ENCODE results near the gene GAK. TPM values are rescaled to one million over a fixed set of nuclear protein-coding genes. Genes with fewer than 3 reads are reported as not detected.
"Not testable (repeated sequence)": the region's sequence is repeated elsewhere in the genome, so short reads cannot be mapped to it uniquely, and the experiment has no call there.

Gene GAK
- total RNA-seq (10 to 100 TPM; 41.8 to 59.2 TPM), polyA plus RNA-seq (ENCODE audit: insufficient read length in 2 of 2) (10 to 100 TPM; 63.0 to 78.8 TPM)
- long read RNA-seq, donor 1, partial matches to known transcripts: 0 of 3 reads
- long read RNA-seq, donor 1, other reads (novel, unspliced or antisense): 0 of 3 reads
- long read RNA-seq, donor 2, full-length matches to known transcripts: 3 of 3 reads
- long read RNA-seq, donor 2, partial matches to known transcripts: 0 of 3 reads
- long read RNA-seq, donor 2, other reads (novel, unspliced or antisense): 0 of 3 reads
- long read RNA-seq, donor 3, partial matches to known transcripts: 0 of 3 reads
- long read RNA-seq, donor 3, other reads (novel, unspliced or antisense): 0 of 3 reads
- long read RNA-seq, donor 4, partial matches to known transcripts: 0 of 1 reads
- long read RNA-seq, donor 4, other reads (novel, unspliced or antisense): 0 of 1 reads

DNA sequence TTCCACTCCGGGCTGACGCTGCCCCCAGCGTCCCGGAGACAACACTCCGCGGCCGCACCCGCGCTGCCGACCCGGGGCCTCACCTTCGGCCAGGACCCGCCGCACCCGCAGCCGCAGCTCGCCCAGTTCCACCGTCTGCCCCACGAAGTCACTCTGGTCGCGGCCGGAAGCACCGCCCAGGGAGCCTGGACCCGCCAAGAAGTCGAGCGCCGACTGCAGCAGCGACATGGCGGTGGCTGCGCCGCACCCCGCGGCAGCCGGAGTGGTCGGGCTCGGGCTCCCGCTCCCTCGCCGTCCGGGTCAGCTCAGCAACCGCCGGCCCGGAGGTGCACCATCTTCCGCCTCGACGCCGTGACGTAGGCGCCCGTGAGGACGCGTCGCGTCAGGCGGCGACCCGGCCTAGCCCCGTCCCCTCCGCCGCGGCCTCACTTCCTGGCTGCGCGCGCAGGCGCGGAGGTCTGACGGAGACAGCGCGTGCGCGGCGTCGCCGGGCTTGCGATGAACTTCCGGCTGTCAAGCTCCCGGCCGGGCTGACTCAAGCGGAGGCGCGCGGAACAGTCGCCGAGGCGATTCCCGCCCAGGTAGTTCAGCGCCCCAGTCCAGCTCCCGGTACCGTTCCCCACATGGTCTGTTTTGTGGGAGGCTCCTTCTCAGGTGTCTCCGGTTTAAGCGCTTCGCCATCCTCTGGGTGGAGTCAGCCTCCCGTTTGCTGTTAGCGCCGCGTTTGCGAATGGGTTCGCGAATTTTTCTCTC lies at the start of gene GAK, which contains the start of gene TMEM175:
TSS of gene GAK (minus strand) at position 357 of the 753 bp plus-strand sequence. CDS start at position 228, 129 bp downstream.
TSS of gene TMEM175 (plus strand) at position 501 of the 753 bp plus-strand sequence. CDS start 15,280 bp downstream, outside the sequence.
- H3K27ac ChIP-seq (ENCODE audit: low read depth, low read length): peak within 1 kb of the TSS; percentile 75
- peak; percentile 86 to 98 (median 94) for DNase-seq (ENCODE audit: low read depth in 4 of 6, low spot score in 6 of 6)
- H3K4me3 ChIP-seq (ENCODE audit: low read depth, low read length): peak within 1 kb of the TSS; percentile 86
- H3K4me1 ChIP-seq (ENCODE audit: control insufficient read depth, insufficient read depth, low read length): peaks cover 21% of the 10 kb centered on the region
- H3K27me3 ChIP-seq (ENCODE audit: control insufficient read depth, insufficient read depth, low read length): no peaks in the 10 kb centered on the region
- H3K36me3 ChIP-seq (ENCODE audit: control insufficient read depth, insufficient read depth, low read length): peaks cover 4% of the 10 kb centered on the region
- under 1% methylated on average over 99 of the region's 99 CpGs for WGBS (ENCODE audit: insufficient coverage)
- no peaks in the 10 kb centered on the region for H3K9me3 ChIP-seq (ENCODE audit: control insufficient read depth, insufficient read depth, low read length)

DNA sequence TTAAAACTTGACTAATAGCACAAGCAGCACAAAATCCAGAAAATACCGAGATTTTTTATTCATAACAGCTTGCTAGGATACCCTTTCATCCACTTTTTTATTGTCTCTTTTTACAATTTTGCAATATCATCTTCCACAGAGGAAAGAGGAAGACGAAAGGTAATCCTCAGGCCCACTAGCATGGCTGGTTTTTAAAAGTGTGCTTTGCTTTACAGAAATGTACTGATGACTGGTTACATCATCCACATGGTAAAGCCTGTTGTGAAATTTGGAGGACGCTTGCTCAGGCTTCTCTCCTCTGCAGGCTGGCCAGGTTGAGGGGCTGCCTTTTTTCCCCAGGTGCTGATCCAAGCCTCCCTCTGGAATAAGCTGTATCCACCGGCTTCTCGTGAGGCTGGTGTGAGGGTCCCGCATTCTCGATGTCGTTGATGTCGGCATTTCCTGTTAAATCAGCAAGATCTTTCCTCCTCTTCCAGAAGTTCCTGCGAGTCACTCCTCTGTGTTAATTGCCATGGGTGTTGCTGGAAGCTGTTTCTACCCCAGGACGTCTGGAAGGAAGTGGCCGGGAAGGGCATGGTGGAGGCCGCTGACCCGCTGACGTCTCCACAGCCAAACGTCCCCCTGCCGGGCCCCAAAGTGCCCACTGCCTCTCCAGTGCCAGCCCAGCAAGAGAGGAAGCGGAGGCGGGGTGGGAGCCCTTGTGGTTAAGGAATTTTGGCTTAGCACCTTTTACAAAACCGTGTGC lies 47.0 kb upstream of the GAK start:
- Histone ChIP-seq H3K27me3 (ENCODE audit: control insufficient read depth, insufficient read depth, low read length) (no peaks in the 10 kb centered on the region), H3K36me3 (ENCODE audit: control insufficient read depth, insufficient read depth, low read length) (peaks cover 28% of the 10 kb centered on the region), H3K4me1 (ENCODE audit: control insufficient read depth, insufficient read depth, low read length) (no peaks in the 10 kb centered on the region), H3K9me3 (ENCODE audit: control insufficient read depth, insufficient read depth, low read length) (no peaks in the 10 kb centered on the region), H3K27ac (ENCODE audit: low read depth, low read length) (no peak overlapping the region), H3K4me3 (ENCODE audit: low read depth, low read length) (no peak overlapping the region)
- DNase-seq (ENCODE audit: low read depth in 4 of 6, low spot score in 6 of 6): no peak
- WGBS (ENCODE audit: insufficient coverage): 62% methylated on average over 17 of the region's 20 CpGs

DNA sequence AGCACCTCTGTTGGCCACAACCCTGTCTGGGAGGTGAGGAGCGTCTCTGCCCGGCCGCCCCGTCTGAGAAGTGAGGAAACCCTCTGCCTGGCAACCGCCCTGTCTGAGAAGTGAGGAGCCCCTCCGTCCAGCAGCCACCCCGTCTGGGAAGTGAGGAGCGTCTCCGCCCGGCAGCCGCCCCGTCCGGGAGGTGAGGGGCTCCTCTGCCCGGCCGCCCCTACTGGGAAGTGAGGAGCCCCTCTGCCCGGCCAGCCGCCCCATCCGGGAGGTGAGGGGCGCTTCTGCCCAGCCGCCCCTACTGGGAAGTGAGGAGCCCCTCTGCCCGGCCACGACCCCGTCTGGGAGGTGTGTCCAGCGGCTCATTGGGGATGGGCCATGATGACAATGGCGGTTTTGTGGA lies 43.9 kb upstream of the GAK start:
- not testable (repeated sequence) for DNase-seq (ENCODE audit: low read depth in 4 of 6, low spot score in 6 of 6); H3K27me3 ChIP-seq (ENCODE audit: control insufficient read depth, insufficient read depth, low read length); H3K9me3 ChIP-seq (ENCODE audit: control insufficient read depth, insufficient read depth, low read length); H3K27ac ChIP-seq (ENCODE audit: low read depth, low read length); H3K4me3 ChIP-seq (ENCODE audit: low read depth, low read length)
- Histone ChIP-seq H3K36me3 (ENCODE audit: control insufficient read depth, insufficient read depth, low read length) (peaks cover 19% of the 10 kb centered on the region), H3K4me1 (ENCODE audit: control insufficient read depth, insufficient read depth, low read length) (peaks cover 19% of the 10 kb centered on the region)
- no CpG with 5 or more reads among the region's 25 CpGs for WGBS (ENCODE audit: insufficient coverage)

DNA sequence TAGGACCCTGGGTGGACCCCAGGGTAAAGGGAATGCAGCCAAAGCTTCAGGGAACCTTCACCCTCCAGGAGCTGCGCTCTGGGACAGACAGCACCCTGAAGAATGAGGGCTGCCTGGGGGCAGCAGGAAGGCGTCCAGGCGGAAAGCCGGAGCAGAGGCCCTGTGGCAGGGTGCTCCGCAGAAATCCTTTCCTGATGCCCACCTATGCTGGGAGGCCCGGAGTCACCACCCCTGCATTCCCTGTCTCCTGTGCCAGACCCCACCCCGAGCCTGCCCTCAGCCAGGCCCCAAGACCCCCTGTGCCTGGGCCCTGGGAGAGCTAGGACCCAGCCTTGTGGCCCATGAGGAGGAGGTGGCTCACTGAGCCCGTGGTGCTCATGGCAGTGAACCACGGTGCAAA lies 42.6 kb upstream of the GAK start:
- no peaks in the 10 kb centered on the region for H3K27me3 ChIP-seq (ENCODE audit: control insufficient read depth, insufficient read depth, low read length)
- peaks cover 24% of the 10 kb centered on the region for H3K36me3 ChIP-seq (ENCODE audit: control insufficient read depth, insufficient read depth, low read length)
- 96% methylated on average over 9 of the region's 9 CpGs for WGBS (ENCODE audit: insufficient coverage)
- no peak overlapping the region for H3K4me3 ChIP-seq (ENCODE audit: low read depth, low read length)
- H3K4me1 ChIP-seq (ENCODE audit: control insufficient read depth, insufficient read depth, low read length): peaks cover 24% of the 10 kb centered on the region
- no peak overlapping the region for H3K27ac ChIP-seq (ENCODE audit: low read depth, low read length)
- no peaks in the 10 kb centered on the region for H3K9me3 ChIP-seq (ENCODE audit: control insufficient read depth, insufficient read depth, low read length)
- DNase-seq (ENCODE audit: low read depth in 4 of 6, low spot score in 6 of 6): no peak

DNA sequence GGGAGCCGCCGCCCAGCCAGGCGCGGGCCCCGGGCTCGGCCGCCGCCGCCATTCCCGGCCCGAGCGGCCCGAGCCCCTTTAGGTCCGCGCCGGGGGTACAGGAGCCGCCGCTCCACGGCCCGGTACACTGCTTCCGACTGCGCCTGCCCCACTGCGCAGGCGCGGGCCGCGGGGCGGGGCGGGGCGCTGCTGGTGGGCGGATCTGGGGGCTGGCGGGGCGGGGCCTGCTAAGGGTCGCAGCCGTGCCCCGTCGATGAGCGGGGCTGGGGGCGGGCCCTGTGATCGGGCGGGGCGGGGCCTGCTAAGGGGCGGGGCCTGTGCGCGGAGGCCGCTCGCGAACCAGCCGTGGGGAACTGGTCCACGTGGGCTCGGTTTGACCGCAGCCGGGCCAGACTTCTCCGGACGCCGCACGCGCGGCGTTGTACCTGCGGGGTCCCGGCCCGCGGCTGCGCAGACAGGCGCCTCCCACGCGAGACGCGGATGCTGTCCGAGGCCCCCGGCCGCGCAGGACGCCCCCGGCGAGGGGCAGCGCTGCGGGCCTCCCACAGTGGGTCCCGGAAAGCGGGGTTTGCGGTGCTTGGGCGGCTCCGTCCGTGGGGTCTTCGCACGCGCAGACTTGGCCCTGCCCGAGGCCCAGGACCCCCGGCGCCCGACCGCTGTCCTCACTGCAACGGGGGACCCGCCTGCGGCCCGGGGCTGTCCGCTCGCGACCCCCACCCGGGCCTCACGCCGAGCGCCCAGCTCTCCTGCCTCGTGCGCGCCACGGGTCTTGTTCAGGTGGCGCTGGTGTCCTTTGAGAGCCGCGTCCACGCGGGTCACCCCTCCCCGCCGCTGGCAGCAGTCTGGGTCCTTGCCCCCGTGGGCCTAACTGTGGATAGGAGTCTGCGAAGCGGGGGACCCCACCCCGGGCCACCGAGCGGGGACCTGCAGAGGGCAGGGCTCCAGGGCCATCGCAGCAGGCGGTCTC lies 41.6 kb upstream of the GAK start, which contains the start of gene DGKQ:
TSS of gene DGKQ (minus strand) at position 139 of the 967 bp plus-strand sequence. CDS start at position 52, 87 bp downstream.
- Histone ChIP-seq H3K4me3 (ENCODE audit: low read depth, low read length) (peak within 1 kb of the TSS; percentile 50), H3K9me3 (ENCODE audit: control insufficient read depth, insufficient read depth, low read length) (no peaks in the 10 kb centered on the region), H3K4me1 (ENCODE audit: control insufficient read depth, insufficient read depth, low read length) (peaks cover 25% of the 10 kb centered on the region), H3K27ac (ENCODE audit: low read depth, low read length) (no peak within 1 kb of the TSS), H3K36me3 (ENCODE audit: control insufficient read depth, insufficient read depth, low read length) (peaks cover 22% of the 10 kb centered on the region), H3K27me3 (ENCODE audit: control insufficient read depth, insufficient read depth, low read length) (peaks cover under 1% of the 10 kb centered on the region)
- peak in 5 of 6 donors; percentile 65 to 95 (median 83) for DNase-seq (ENCODE audit: low read depth in 4 of 6, low spot score in 6 of 6)
- WGBS (ENCODE audit: insufficient coverage): 16% methylated on average over 123 of the region's 123 CpGs

DNA sequence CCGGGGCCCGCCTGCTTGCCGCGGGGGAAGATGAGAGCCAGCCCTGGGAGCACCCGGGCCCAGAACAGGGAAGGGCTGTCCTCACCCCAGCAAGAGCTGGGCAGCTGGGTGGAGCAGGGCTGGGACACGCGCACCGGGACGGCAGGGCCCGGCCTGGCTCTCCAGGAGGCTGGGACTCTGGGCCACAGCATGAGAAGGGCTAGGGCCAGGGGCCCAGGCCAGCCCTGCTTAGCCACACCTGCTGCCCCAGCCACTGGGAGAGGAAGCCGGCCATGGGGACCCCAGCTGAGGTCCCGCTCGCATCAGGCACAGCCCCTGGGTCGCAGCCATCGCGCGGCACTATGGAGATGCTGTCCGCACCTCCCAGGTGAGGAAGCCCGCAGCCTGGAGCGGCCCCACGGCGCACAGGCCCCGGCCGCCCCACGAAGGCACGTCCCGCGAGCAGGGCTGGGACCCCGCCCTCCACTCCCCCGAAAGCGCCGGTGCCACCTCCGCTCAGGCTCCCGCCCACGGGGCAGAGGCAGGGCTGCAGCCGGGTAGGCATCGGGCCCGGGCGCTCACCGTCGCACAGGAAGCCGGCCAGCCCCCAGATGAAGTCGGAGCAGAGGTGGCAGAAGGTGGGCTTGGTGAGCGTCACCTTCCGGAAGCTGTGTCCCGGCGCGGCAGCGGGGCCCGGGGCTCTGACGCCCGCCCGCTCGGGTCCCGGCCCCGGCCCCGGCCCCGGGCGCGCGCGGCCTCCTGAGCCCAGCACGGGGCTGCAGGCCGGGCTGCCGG lies 40.7 kb upstream of the GAK start:
- peak in 2 of 6 donors; percentile 22 to 33 for DNase-seq (ENCODE audit: low read depth in 4 of 6, low spot score in 6 of 6)
- Histone ChIP-seq H3K4me3 (ENCODE audit: low read depth, low read length) (peak overlapping the region; percentile 50), H3K36me3 (ENCODE audit: control insufficient read depth, insufficient read depth, low read length) (peaks cover 28% of the 10 kb centered on the region), H3K27me3 (ENCODE audit: control insufficient read depth, insufficient read depth, low read length) (peaks cover 7% of the 10 kb centered on the region), H3K9me3 (ENCODE audit: control insufficient read depth, insufficient read depth, low read length) (no peaks in the 10 kb centered on the region), H3K27ac (ENCODE audit: low read depth, low read length) (no peak overlapping the region), H3K4me1 (ENCODE audit: control insufficient read depth, insufficient read depth, low read length) (peaks cover 32% of the 10 kb centered on the region)
- WGBS (ENCODE audit: insufficient coverage): under 1% methylated on average over 65 of the region's 65 CpGs

DNA sequence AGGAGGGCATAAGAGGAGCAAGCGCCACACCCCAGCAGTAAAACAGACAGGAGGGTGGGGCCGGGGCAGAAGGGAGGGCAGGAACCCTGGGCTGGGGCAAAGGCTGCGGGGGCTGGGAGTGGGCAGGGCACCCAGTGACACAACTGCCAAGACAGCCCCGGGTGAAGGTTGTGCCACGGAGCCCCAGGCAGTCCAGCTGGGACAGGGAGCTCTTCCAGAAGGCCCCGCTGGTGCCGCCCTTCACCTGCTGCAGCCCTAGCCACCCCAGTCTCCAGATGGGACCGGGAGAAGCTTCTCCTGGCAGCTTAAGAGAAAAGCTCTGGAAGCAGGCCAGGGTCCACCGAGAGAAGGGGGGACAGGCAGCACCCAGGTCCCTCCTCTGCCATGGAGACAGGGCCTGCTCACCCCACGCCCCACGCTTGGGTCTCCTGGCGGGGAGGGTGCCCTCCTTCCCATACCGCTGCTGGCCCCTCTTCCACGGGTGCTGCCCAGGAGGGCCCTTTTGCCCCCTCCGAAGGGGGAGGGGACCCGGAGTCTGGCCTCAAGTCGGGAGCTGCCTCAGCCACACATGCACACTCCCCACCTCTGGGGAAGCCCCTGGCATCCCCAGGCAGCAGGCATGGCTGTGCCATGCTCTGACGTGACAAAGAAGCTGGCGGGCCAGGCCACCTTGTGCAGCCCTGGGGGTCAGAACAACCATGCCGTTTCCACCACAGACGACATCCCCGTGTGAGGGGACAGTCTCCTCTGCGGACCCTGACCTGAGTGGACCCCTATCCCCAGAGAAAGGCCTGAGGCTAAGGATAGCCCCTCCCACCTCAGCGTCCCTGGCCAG lies 39.8 kb upstream of the GAK start:
- H3K4me1 ChIP-seq (ENCODE audit: control insufficient read depth, insufficient read depth, low read length): peaks cover 37% of the 10 kb centered on the region
- H3K27ac ChIP-seq (ENCODE audit: low read depth, low read length): no peak overlapping the region
- 62% methylated on average over 24 of the region's 24 CpGs for WGBS (ENCODE audit: insufficient coverage)
- H3K36me3 ChIP-seq (ENCODE audit: control insufficient read depth, insufficient read depth, low read length): peaks cover 35% of the 10 kb centered on the region
- no peak for DNase-seq (ENCODE audit: low read depth in 4 of 6, low spot score in 6 of 6)
- no peaks in the 10 kb centered on the region for H3K9me3 ChIP-seq (ENCODE audit: control insufficient read depth, insufficient read depth, low read length)
- H3K4me3 ChIP-seq (ENCODE audit: low read depth, low read length): peak overlapping the region; percentile 50
- H3K27me3 ChIP-seq (ENCODE audit: control insufficient read depth, insufficient read depth, low read length): peaks cover 7% of the 10 kb centered on the region

Data from spinal cord (tissue), 10 donors.